Stimulated activated CD4-positive, alpha-beta T cell treated with anti-CD3 and anti-CD28 coated beads, Interleukin-1b, Interleukin-23, amount 100 ng/mL, for 24 hours (primary cell): ENCODE results near the gene CDAN1.
"Not testable (repeated sequence)": the region's sequence is repeated elsewhere in the genome, so short reads cannot be mapped to it uniquely, and the experiment has no call there.

Experiments
- DNase-seq, 4 experiments: peaks; one replicate each; pipeline ENCODE4 v3.0.0-alpha.2; 2020; ENCODE audit warnings: low read depth in 4 of 4, low spot score in 1 of 4

Gene CDAN1, protein sequence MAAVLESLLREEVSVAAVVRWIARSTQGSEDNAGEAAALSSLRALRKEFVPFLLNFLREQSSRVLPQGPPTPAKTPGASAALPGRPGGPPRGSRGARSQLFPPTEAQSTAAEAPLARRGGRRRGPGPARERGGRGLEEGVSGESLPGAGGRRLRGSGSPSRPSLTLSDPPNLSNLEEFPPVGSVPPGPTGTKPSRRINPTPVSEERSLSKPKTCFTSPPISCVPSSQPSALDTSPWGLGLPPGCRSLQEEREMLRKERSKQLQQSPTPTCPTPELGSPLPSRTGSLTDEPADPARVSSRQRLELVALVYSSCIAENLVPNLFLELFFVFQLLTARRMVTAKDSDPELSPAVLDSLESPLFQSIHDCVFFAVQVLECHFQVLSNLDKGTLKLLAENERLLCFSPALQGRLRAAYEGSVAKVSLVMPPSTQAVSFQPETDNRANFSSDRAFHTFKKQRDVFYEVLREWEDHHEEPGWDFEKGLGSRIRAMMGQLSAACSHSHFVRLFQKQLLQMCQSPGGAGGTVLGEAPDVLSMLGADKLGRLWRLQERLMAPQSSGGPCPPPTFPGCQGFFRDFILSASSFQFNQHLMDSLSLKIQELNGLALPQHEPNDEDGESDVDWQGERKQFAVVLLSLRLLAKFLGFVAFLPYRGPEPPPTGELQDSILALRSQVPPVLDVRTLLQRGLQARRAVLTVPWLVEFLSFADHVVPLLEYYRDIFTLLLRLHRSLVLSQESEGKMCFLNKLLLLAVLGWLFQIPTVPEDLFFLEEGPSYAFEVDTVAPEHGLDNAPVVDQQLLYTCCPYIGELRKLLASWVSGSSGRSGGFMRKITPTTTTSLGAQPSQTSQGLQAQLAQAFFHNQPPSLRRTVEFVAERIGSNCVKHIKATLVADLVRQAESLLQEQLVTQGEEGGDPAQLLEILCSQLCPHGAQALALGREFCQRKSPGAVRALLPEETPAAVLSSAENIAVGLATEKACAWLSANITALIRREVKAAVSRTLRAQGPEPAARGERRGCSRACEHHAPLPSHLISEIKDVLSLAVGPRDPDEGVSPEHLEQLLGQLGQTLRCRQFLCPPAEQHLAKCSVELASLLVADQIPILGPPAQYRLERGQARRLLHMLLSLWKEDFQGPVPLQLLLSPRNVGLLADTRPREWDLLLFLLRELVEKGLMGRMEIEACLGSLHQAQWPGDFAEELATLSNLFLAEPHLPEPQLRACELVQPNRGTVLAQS

DNA sequence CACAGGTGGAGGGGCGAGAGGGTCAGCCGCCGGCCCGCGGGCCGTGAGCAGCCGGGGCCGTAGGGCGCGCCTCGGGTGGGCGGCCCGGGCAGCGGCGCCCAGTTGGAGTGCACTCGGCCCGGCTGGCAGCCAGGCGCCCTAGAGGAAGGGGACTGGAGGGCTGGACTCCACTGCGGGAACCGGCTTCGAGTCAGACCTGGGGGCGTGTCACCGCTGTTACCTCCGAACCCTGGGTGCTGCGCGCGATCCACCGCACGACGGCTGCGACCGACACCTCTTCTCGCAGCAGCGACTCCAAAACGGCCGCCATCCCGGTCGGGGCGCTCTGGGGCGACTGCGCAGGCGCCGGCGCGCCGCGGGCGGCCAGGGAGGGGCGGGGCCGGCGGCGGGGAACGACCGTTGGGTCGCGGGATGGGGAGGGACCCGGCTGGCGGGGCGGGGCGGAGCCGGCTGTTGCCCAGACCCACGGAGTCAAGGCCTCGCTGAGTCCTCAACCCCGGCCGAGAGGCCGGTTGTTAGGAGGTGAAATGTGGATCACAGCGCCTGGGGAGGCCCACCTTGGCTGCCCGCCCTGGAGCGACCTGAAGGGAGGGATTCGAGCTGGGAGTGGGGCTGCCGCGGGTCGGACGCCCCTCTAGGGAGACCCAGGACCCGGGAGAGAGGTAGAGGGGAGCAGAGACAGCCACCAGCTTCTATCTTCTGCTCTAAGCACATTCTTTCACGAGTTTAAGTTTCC lies at the start of gene CDAN1:
Gene CDAN1, minus strand, starts transcription at position 336 of the 736 bp plus-strand sequence. Its CDS starts 26 bp downstream, at position 310.
- peak; percentile 79 to 93 (median 90) for DNase-seq

DNA sequence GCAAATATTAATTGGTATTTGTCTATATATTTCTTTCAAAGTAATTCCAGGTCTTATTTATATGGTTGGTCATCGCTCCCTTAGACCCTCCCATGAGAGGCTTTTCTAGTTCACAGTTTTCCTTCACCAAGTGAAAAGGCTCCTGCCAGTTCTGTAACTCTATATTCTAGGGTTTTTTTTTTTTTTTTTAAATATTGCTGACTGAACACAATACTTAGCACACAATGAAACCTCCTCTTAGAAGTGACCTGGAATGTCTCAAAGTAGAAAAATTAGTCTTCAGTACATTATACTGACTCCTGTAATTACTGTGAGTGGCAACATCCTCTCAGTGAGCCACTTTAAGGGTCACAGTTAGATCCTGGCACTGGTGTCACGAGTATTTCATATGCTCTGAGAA lies 48.6 kb upstream of the CDAN1 start:
- DNase-seq = no peak

DNA sequence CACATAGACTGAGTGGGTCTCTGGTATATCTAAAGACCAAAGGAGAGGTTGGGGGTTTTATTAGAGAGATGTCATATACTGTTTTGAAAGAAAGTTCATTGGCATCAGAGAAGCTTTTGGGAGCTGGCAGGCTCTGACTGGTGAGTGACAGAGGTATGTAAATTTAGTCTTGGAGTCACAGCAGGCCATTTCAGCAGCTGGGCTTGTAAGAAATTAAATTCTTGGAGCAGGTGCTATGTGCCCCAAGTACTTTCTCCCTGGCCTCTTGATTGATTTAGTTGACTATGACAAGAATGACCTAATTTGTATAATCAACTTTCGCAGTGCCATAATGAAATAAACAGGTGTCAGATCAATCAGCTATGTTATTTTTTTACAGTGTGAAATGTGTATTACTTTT lies 47.8 kb upstream of the CDAN1 start:
- no peak for DNase-seq

GRCh38 chr15:42782716-42783115 lies 45.8 kb upstream of the CDAN1 start:
- no peak for DNase-seq

GRCh38 chr15:42775416-42775815 lies 38.5 kb upstream of the CDAN1 start:
- no peak for DNase-seq

DNA sequence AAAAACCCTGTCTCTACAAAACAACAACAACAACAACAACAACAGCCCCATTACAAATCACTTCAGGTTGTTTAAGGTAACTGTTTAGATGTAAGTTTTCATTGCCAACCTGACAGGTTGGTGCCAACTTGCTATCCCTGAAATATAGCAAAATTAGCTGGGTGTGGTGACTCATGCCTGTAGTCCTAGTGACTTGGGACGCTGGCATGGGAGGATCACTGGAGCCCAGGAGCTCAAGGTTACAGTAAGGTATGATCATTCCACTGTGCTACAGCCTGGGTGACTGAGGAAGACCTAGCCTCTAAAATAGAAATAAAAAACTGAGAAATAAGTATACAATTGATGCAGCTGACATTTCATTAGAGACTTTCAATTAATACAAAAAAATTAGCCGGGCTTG lies 36.0 kb upstream of the CDAN1 start:
- DNase-seq = no peak

GRCh38 chr15:42772144-42772543 lies 35.2 kb upstream of the CDAN1 start:
- no peak for DNase-seq

GRCh38 chr15:42766109-42766508 lies 29.2 kb upstream of the CDAN1 start:
- not testable (repeated sequence) for DNase-seq

- DNase-seq = not testable (repeated sequence)
Observed at GRCh38 chr15:42764154-42764731, 27.3 kb upstream of the CDAN1 start.

- not testable (repeated sequence) for DNase-seq
Observed at GRCh38 chr15:42761813-42762212, 24.9 kb upstream of the CDAN1 start.

- DNase-seq = no peak
Observed at GRCh38 chr15:42760759-42761158, 23.8 kb upstream of the CDAN1 start.

DNA sequence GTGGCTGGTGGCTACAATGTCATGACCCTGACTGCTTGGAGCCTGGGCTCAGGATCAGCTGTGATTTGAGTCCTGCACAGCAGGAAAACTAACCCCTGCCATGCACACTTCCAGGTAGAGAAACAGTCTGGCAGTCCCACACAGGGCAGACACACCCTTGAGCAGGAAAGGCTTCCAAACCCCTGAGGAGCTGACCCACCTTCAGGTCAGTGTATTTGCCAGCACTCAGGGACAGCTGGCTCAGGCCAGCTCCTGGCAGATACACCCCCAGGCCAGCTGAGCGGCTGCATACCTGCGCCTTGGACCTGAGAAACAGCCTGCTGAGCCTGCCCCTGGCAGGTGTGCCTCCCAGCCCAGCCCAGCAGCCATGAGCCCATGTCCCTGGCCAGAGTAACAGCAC lies 22.2 kb upstream of the CDAN1 start:
- no peak for DNase-seq

DNA sequence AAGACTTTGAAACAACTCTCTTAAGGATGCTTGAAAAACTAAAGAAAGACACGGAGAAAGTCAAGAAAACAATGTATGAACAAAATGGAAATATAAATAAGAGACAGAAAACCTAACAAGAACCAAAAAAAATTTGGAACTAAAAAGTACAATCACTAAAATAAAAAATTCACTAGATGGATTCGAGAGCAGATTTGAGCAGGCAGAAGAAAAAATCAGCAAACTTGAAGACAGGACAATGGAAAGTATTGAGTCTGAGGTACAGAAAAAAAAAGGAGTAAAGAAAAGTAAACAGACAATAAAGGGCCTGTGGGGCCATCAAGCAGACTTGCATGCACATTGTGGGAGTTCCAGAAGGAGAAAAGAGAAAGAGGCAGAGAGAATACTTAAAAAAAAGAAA lies 13.4 kb upstream of the CDAN1 start:
- DNase-seq = no peak

- DNase-seq = no peak
Observed at GRCh38 chr15:42749266-42749665, 12.3 kb upstream of the CDAN1 start.

DNA sequence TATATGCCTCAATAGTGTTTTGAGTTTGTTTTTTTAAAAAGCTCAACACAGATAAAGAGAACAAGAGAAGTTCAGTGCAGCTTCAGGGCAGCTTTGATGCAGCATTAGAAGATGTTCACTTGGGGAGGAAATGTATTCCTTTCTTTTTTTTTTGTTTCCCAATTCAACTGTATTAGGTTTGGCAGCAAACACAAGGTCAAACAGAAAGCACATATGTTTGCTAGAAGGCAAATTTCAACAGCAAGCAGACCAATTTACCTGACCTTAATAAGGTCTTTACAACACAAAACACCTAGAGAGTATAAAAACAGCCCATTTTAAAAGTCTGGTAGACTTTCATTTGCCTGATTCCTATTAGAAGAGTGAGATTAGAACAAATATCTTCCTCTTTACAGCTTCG lies 7.3 kb upstream of the CDAN1 start:
- no peak for DNase-seq

DNA sequence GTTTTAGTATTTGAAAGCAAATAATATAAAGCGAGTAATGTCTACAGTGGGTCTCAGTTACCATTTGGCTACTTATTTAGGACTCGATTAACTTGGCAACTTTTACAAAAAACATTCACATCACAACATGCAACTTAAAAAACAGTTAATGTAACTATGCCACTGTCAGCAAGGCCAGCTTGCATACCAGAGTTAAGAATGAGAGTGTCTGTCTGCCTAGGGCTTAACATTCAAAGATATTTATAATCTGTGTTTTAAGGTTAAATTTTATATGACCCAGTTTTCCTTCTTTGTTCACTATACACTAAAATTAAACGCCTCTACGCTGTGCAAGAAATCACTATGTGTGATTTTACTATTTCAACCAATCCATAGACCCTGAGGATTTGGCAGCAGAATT lies 5.2 kb upstream of the CDAN1 start:
- no peak for DNase-seq

DNA sequence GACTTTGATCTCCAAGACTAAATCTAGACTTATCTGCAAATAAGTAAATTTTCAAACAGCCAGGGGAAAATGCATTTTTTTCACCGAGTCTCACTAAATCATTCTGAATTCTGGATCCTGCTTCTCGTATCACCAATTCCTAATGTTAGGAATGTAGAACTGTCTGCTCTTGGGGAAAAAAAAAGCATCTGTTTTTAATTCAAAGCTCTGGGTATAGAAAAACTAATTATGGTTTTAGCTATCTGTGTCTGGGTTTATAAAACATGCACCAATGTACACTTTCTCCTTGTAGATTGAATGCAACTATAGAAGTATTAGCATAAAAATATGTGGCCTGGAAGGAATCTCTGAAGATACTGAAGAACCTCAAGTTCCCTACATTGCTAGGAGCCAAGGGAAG lies 4.8 kb upstream of the CDAN1 start:
- DNase-seq = no peak

DNA sequence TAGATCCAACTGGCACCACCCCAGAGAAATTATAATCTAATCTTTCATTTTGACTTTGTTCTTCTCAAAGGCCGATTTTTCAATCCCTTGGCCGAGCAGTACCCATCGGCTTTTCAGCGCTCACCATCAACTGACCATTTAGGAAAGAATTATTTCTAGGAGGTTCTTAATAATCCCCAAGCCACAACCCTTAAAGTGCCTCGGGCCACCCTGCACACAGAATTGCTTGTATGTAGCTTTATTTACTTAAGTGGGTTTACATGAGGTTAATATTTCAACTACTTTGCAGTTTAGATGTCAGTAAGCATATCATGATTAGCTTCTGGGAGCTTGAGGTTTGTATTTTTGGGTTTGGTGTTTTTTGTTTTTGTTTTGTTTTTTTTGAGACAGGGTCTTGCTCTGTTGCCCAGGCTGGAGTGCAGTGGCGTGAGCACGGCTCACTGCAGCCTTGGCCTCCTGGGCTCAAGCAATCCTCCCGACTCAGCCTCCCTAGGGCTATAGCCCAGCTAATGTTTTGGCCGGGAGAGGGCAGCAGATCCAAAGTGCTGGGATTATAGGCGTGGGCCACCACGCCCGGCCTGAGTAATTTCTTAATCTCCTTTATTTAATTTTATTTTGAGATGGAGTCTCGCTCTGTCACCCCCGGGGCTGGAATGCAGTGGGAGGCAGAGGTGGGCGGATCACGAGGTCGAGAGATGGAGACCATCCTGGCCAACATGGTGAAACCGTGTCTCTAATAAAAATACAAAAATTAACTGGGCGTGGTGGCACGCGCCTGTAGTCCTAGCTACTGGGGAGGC lies 801 bp upstream of the CDAN1 start:
- DNase-seq = no peak

- DNase-seq = peak in 1 of 4 experiments; percentile 3
Observed at GRCh38 chr15:42736178-42736792, 643 bp downstream of the CDAN1 start.
